WTC11 (cell line): Measurements from ENCODE around the gene SLC2A10.

Experiments used
- ATF2 ChIP-seq: sonication (generic); formaldehyde crosslinking; IDR thresholded peaks from 2 replicates; pipeline ENCODE4 v1.8.1; 2022; ENCODE audit warnings: low read depth, missing genetic modification reagents, borderline replicate concordance
- CREB1 ChIP-seq: sonication (generic); formaldehyde crosslinking; IDR thresholded peaks from 2 replicates; pipeline ENCODE4 v1.8.0; 2023; ENCODE audit warnings: mild to moderate bottlenecking, missing genetic modification reagents
- CTCF ChIP-seq: fragments of 200-600 bp; IDR thresholded peaks from 2 replicates; pipeline ENCODE4 v1.8.0; 2022; ENCODE audit warnings: antibody characterized with exemption

GRCh38 chr20:46672543-46673148, 36.8 kb upstream of the SLC2A10 start:
- TF ChIP-seq ATF2 (no peak), CTCF (no peak), CREB1 (CRISPR knock-in tag) (no peak)
